Fibroblast of villous mesenchyme (primary cell): ENCODE measurements around the gene THRB. TPM values are rescaled to one million over a fixed set of nuclear protein-coding genes. Genes with fewer than 3 reads are reported as not detected.

Experiments used
- DNase-seq: peaks from one replicate; pipeline ENCODE4 v3.0.0-alpha.2; 2010; ENCODE audit warnings: low read depth
- H3K4me3 ChIP-seq: 2 replicates; pipeline ENCODE4 v1.5.1; 2011; ENCODE audit warnings: low read depth, mild to moderate bottlenecking, low read length
- CTCF ChIP-seq: IDR thresholded peaks from 2 replicates; pipeline ENCODE4 v1.5.1; 2012; ENCODE audit warnings: low read depth, mild to moderate bottlenecking, low read length; ENCODE audit not compliant: insufficient read depth
- total RNA-seq: library from RNA; depleted of rRNA; stranded (reverse); fragments of >200 nt; gene quantifications from 2 replicates; pipeline ENCODE4 v1.2.3, GENCODE V29; 2012

THRB gene
- total RNA-seq, 1 donor, result 13.4 TPM

GRCh38 chr3:24165603-24165982, 329.1 kb downstream of the THRB start:
- DNase-seq, result no peak
- H3K4me3 ChIP-seq, result no peak overlapping the region
- TF ChIP-seq CTCF, result no peak

- no peak for DNase-seq
- no peak overlapping the region for H3K4me3 ChIP-seq
- no peak for TF ChIP-seq CTCF
These were observed 329.6 kb downstream of the THRB start for GRCh38 chr3:24164967-24165602.

- H3K4me3 ChIP-seq, result no peak overlapping the region
- DNase-seq, result no peak
- TF ChIP-seq CTCF, result no peak
These were observed 331.7 kb downstream of the THRB start for GRCh38 chr3:24162929-24163328.

- no peak for TF ChIP-seq CTCF
- DNase-seq, result peak; percentile 59
- no peak overlapping the region for H3K4me3 ChIP-seq
These were observed 332.8 kb downstream of the THRB start for GRCh38 chr3:24161841-24162240.

GRCh38 chr3:24160424-24161095, 334.1 kb downstream of the THRB start:
- TF ChIP-seq CTCF, result no peak
- DNase-seq, result no peak

GRCh38 chr3:24158761-24159454, 335.7 kb downstream of the THRB start:
- no peak overlapping the region for H3K4me3 ChIP-seq
- no peak for TF ChIP-seq CTCF
- DNase-seq, result no peak

More at GRCh38 chr3:24160424-24161095, 334.1 kb downstream of the THRB start:
- H3K4me3 ChIP-seq, result no peak overlapping the region
